T47D (cell line): ENCODE results near the gene WDR89.

Source experiments
- DNase-seq, 2 experiments: peaks; one replicate each; pipeline versions ENCODE4 v3.0.0 to v3.0.0-alpha.2; 2011 to 2012; ENCODE audit warnings: low read depth in 1 of 2, low spot score in 1 of 2
- JUND ChIP-seq: IDR thresholded peaks from 2 replicates; pipeline ENCODE4 v1.6.1; 2012; ENCODE audit warnings: low read depth
- in situ Hi-C: cut with HindIII; loops from 2 replicates; pipeline ENCODE4 v1.10.0; 2016; ENCODE audit warnings: low sequenced_read_pairs, low pct_unique_long_range_greater_than_20kb

The WDR89 gene

GRCh38 chr14:63555572-63555971, 86.1 kb downstream of the WDR89 start:
- DNase-seq = no peak
- in situ Hi-C loops = no loop called here
- TF ChIP-seq JUND = no peak

DNA sequence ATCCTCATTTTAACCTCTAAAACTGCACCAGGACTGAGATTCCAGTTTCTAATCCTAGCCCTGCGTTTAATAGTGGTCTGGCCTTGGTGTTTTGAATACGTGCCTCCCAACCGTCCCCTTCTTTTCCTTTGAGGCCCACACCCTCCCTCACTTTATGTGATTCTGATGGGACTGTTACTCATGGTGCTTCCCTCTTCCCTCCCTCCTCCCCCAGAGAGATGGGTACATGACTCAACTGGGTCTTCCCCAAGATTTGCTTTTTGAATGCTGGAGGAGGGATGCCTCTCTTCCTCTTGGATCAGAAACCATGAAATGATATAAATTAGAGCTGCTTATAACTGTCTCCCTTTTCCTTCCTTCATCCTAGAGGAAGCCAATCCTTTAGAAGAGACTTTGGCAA, 90.3 kb downstream of the WDR89 start:
- DNase-seq = no peak

GRCh38 chr14:63547798-63548335, 93.8 kb downstream of the WDR89 start:
- in situ Hi-C loops = no loop called here
- no peak for TF ChIP-seq JUND
- peak in 1 of 2 experiments; percentile 68 for DNase-seq

More for the DNA sequence above, 90.3 kb downstream of the WDR89 start:
- in situ Hi-C loops = no loop called here
- TF ChIP-seq JUND = no peak
